GM12878 (cell line): ENCODE measurements around the gene L3MBTL1.

Source experiments
- CBFB ChIP-seq: IDR thresholded peaks from 2 replicates; pipeline ENCODE4 v1.6.1; 2016; ENCODE audit warnings: antibody characterized with exemption, low read depth
- NR2C2 ChIP-seq: IDR thresholded peaks from 2 replicates; pipeline ENCODE4 v1.6.1; 2011; ENCODE audit warnings: borderline replicate concordance, low read depth; ENCODE audit not compliant: control insufficient read depth, insufficient read length
- RFX5 ChIP-seq: IDR thresholded peaks from 2 replicates; pipeline ENCODE4 v1.6.1; 2011; ENCODE audit warnings: low read depth, low read length, improper control_type of control experiment
- SREBF2 ChIP-seq: IDR thresholded peaks from 2 replicates; pipeline ENCODE4 v1.6.1; 2012; ENCODE audit warnings: mild to moderate bottlenecking, low read length
- TCF7 ChIP-seq: IDR thresholded peaks from 2 replicates; pipeline ENCODE4 v1.6.1; 2014; ENCODE audit warnings: antibody characterized with exemption, borderline replicate concordance
- ZZZ3 ChIP-seq: IDR thresholded peaks from 2 replicates; pipeline ENCODE4 v1.6.1; 2011; ENCODE audit warnings: low read depth; ENCODE audit not compliant: control insufficient read depth, insufficient read length
- TF ChIP-seq, protein P1 (sequence below): IDR thresholded peaks from 2 replicates; pipeline ENCODE4 v1.6.1; 2011; ENCODE audit warnings: low read depth, low read length, improper control_type of control experiment, borderline replicate concordance

DNA sequence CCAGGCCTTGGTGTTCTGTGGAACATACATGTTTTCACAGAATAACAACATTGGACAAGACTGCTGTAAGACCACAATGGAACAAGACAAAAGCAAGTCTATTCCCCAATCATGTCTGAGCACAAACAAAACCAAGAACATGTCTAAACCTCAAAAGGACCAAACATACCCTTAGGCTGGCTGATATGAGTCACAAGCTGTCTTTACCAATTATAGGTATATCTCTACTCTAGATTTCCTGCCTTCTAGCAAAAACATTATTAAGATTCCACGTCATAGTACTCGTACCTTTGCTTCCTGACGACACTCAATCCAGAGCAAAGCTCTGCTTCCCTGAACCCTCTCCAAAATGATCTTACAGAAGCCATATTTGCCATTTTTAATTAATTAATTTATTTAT is 15.4 kb upstream of the L3MBTL1 start:
- TF ChIP-seq CBFB: no peak
- no peak for TF ChIP-seq NR2C2
- TF ChIP-seq, protein P1, sequence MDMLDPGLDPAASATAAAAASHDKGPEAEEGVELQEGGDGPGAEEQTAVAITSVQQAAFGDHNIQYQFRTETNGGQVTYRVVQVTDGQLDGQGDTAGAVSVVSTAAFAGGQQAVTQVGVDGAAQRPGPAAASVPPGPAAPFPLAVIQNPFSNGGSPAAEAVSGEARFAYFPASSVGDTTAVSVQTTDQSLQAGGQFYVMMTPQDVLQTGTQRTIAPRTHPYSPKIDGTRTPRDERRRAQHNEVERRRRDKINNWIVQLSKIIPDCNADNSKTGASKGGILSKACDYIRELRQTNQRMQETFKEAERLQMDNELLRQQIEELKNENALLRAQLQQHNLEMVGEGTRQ: no peak
- no peak for TF ChIP-seq SREBF2
- TF ChIP-seq TCF7: no peak
- TF ChIP-seq RFX5: no peak
- no peak for TF ChIP-seq ZZZ3
